GM18511 (cell line): ENCODE data around the gene PLPP4.

Source experiments
- ATAC-seq: cut with Tn5 transposase; IDR thresholded peaks from one replicate; pipeline ENCODE4 v1.9.1; 2021; ENCODE audit warnings: mild to moderate bottlenecking, moderate library complexity; ENCODE audit not compliant: unreplicated experiment

The PLPP4 gene

GRCh38 chr10:120485946-120486345 is 28.9 kb downstream of the PLPP4 start:
- no peak for ATAC-seq

- ATAC-seq = no peak
Measured at GRCh38 chr10:120486671-120487205, 29.7 kb downstream of the PLPP4 start.

- no peak for ATAC-seq
Measured at GRCh38 chr10:120490288-120490687, 33.3 kb downstream of the PLPP4 start.

- no peak for ATAC-seq
Measured at GRCh38 chr10:120492346-120492745, 35.3 kb downstream of the PLPP4 start.

GRCh38 chr10:120493411-120494312 is 36.6 kb downstream of the PLPP4 start:
- ATAC-seq = peak; percentile 78

- ATAC-seq = no peak
Measured at GRCh38 chr10:120494313-120494710, 37.3 kb downstream of the PLPP4 start.

GRCh38 chr10:120495226-120496009 is 38.4 kb downstream of the PLPP4 start:
- no peak for ATAC-seq

- ATAC-seq = no peak
Measured at GRCh38 chr10:120499883-120500282, 42.9 kb downstream of the PLPP4 start.

- peak; percentile 2 for ATAC-seq
Measured at GRCh38 chr10:120503689-120504088, 46.7 kb downstream of the PLPP4 start.

GRCh38 chr10:120504227-120504626 is 47.2 kb downstream of the PLPP4 start:
- ATAC-seq = peak; percentile 65

- no peak for ATAC-seq
Measured at GRCh38 chr10:120505056-120505455, 48.0 kb downstream of the PLPP4 start.

- no peak for ATAC-seq
Measured at GRCh38 chr10:120505866-120506265, 48.8 kb downstream of the PLPP4 start.

- ATAC-seq = no peak
Measured at GRCh38 chr10:120506674-120507073, 49.6 kb downstream of the PLPP4 start.

GRCh38 chr10:120507175-120507574 is 50.1 kb downstream of the PLPP4 start:
- no peak for ATAC-seq

- ATAC-seq = no peak
Measured at GRCh38 chr10:120507651-120508050, 50.6 kb downstream of the PLPP4 start.

- no peak for ATAC-seq
Measured at GRCh38 chr10:120508393-120508792, 51.4 kb downstream of the PLPP4 start.

- no peak for ATAC-seq
Measured at GRCh38 chr10:120508966-120509365, 51.9 kb downstream of the PLPP4 start.

- ATAC-seq = no peak
Measured at GRCh38 chr10:120511165-120511564, 54.1 kb downstream of the PLPP4 start.

GRCh38 chr10:120513307-120513796 is 56.3 kb downstream of the PLPP4 start:
- ATAC-seq = no peak

GRCh38 chr10:120514035-120514620 is 57.1 kb downstream of the PLPP4 start:
- no peak for ATAC-seq

GRCh38 chr10:120514959-120515358 is 57.9 kb downstream of the PLPP4 start:
- no peak for ATAC-seq
